SKM-1 treated with dmso at 0.1 percent for 144 hours (cell line): ENCODE results near the gene B3GALNT2.
"Not testable (repeated sequence)": the region's sequence is repeated elsewhere in the genome, so short reads cannot be mapped to it uniquely, and the experiment has no call there.

Source experiments
- DNase-seq: peaks from one replicate; lab custom pipeline; 2025; ENCODE audit not compliant: unreplicated experiment; lab: John Stamatoyannopoulos, UW

Gene B3GALNT2

GRCh38 chr1:235504122-235504493 lies at the start of gene B3GALNT2:
Gene B3GALNT2 (minus strand): TSS chr1:235504452. CDS start chr1:235504252, 200 bp downstream.
- no peak for DNase-seq

DNA sequence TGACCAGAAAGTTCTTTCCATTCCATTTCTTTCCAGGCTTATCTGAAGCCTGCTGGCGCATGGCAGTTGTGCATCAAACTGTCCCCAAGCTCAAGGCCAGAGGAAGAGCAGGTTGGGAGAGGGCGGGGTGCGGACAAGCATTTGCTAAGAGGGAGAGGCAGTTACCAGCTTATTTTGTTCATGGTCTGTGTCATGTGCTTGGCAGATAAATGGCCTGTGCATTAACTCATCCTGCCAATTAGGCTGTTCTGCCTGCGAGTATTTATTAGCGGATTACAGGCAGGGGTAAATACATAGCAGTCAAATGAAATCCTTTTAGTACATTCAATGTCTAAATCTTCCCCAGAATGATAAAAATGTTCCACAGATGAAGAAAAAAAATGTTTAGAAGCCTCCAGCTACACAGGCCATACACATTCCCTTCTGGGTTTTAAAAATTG lies 48.9 kb upstream of the B3GALNT2 start:
- DNase-seq: no peak

DNA sequence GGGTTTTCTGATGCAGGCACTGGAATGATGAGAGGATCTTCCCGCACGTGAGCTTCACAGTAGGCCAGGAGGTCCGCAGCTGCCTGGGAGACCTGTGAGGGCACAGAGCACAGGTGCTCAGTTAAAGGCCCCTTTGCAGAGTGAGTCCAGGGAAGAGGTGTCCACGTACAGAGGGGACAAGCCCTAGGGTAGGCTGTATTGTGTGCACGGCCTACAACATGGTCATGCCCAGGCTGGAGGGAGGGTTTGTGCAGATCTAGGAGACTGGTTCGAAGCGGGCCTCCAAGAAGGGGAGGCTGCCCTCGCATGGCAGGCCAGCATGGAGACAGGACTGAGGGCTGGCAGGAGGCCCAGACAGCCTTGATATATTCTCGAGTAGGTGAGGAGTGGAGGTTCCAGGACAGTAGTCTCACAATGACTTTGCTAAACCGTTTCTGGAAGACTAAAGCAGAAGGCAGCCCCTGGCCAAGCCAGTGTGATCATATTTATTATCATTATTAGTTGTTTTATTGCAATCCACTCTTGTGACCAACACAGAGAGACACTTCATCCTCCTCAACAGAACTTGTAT lies 48.0 kb upstream of the B3GALNT2 start:
- DNase-seq: no peak

- DNase-seq: no peak
Measured at GRCh38 chr1:235549351-235550139, 45.3 kb upstream of the B3GALNT2 start.

DNA sequence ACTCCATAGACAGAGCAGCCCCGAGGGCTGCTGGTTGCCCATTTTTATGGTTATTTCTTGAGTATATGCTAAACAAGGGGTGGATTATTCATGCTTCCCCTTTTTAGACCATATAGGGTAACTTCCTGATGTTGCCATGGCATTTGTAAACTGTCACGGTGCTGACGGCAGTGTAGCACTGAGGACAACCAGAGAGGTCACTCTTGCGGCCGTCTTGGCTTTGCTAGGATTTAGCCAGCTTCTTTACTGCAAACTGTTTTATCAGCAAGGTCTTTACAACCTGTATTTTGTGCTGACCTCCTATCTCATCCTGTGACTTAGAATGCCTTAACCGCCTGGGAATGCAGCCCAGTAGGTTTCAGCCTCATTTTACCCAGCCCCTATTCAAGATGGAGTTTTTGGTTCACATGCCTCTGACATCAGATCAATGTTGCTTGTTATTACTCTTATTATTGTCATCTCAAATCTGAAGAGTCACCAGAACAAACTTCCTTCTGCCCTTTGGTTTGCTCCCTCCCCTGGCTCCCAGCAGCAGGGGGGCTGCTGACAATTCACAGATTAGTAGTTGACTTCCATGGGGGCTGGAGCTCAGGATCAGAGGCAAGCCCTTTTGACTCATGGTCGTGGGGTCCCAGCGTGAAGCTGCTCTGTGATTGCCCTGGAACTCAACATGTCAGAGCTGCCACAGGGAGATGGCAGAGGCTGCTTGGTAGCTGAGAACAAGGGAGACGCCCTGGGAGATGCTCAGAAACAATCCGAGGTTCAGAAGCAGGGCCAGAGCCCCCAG lies 42.3 kb upstream of the B3GALNT2 start:
- DNase-seq: peak; percentile 70

GRCh38 chr1:235545292-235545930 lies 41.2 kb upstream of the B3GALNT2 start:
- DNase-seq: no peak

DNA sequence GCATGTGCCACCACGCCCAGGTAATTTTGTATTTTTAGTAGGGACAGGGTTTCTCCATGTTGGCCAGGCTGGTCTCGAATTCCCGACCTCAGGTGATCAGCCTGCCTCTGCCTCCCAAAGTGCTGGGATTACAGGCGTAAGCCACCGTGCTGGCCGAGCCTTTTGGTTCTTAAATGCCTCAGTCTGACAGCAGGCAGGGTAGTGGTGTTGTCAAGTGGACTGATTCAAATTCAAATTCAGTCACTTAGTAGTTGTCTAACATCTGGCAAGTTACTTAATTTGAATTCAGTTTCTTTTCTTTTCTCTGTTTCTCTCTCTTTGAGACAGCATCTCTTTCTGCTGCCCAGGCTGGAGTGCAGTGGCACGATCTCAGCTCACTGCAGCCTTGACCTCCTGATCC lies 38.6 kb upstream of the B3GALNT2 start:
- DNase-seq: not testable (repeated sequence)

DNA sequence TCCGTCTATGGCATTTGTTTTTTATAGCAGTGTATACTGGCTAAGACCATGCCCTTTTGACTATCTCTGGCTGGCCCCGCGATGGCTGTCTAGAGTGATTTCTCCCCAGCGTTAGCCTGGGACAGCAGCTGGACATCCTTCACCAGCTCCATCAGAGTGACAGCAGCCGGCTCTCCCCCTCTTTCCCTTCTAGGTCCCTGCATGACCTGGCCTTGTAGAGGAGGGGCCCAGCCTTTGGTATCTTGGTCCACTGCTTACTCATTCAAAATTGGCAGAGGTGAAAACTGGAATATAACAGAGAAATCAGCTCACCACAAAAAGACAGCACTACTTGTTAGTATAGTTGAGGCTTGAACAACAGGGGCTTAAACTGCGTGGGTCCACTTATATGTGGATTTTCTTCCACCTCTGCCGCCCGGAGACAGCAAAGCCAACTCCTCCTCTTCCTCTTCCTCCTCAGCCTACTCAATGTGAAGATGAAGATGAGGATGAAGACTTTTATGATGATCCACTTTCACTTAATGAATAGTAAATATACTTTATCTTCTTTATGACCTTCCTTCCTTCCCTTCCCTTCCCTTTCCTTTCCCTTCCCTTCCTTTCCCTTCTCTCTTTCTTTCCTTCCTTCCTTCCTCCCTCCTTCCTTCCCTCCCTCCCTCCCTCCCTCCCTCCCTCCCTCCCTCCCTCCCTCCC lies 29.4 kb upstream of the B3GALNT2 start:
- no peak for DNase-seq

- DNase-seq: no peak
Measured at GRCh38 chr1:235532360-235532759, 28.1 kb upstream of the B3GALNT2 start.

DNA sequence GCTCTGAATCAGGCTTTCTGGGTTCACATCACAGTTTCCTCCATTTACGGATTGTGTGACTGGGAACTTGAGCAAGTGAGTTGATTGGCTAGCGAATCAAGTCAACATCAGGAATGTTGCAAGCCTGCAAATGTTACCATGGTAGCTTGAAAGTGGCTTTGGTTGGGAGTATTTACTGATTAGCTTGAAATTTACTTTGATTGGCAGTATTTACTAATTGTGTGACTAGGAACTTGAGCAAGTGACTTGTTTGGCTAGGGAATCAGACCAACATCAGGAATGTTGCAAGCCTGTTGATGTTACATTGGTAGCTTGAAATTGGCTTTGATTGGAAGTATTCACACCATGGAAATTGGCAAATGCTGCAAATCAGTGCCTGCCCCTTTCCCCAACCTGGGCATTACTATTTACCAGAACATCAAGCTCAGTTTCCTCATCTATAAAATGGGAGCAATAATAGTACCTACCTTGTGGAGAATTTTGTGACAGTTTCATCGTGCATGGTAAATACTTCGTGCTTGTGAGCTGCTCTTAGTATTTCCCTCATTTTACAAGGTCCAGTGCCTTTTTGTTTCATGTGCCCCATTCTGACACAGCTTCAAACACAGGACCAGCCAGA lies 23.1 kb upstream of the B3GALNT2 start:
- DNase-seq: no peak

DNA sequence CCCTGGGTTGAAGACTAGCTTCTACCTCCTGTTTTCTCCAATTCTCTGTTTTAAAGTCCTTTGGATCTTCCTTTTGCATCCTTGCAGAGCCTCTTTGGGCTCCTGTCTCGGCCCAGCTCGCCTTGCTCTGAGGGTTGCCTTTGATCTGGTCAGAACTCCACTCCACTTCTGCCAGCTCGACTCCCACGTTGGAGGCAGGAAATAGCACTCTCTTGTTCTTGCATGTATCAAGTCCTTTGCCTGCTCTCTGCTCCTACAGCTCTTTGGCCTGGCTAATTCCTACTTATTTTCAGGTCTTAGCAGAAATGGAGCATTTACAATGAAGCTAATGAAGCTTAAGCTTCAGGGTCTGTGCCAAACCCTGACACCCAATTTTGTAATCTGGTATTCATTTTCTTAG lies 21.1 kb upstream of the B3GALNT2 start:
- DNase-seq: no peak

GRCh38 chr1:235516862-235517446 lies 12.7 kb upstream of the B3GALNT2 start:
- DNase-seq: no peak

GRCh38 chr1:235515844-235516512 lies 11.7 kb upstream of the B3GALNT2 start:
- no peak for DNase-seq

- peak; percentile 76 for DNase-seq
Measured at GRCh38 chr1:235513495-235514366, 9.5 kb upstream of the B3GALNT2 start.

- no peak for DNase-seq
Measured at GRCh38 chr1:235511470-235512240, 7.4 kb upstream of the B3GALNT2 start.

DNA sequence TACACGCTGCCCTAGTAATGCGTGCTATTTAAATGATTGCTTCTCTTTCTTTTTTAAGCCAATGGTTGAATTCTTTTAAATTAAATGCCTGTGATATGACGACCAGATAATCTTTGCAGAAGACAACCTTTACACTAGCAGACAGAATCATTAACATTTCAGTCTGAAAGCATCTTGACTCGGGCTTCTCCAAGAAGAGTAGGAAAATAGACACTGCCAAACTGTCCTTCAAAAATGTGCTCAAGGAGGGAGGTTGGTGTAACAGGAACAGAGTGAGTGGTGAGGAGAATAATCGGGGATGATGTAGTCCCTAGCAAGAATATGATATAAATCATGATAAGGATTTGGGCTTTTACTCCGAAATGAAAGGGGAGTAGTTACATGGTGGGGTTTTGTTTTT lies 6.6 kb upstream of the B3GALNT2 start:
- DNase-seq: no peak

GRCh38 chr1:235507623-235508022 lies 3.4 kb upstream of the B3GALNT2 start:
- DNase-seq: no peak
